A204.1 (cell line): ENCODE data around the gene CDH23.

Experiments used
- FAIRE-seq: peaks from 2 replicates; lab custom pipeline; 2012; peaks lifted over from hg19 to GRCh38; lab: Jason Lieb, UNC

Gene CDH23

GRCh38 chr10:71538608-71539260, 142.0 kb downstream of the CDH23 start:
- FAIRE-seq = no peak

- FAIRE-seq = no peak
These were observed 142.9 kb downstream of the CDH23 start for GRCh38 chr10:71539442-71540118.

- FAIRE-seq = no peak
These were observed 145.8 kb downstream of the CDH23 start for GRCh38 chr10:71542478-71542877.

GRCh38 chr10:71543608-71544170, 147.0 kb downstream of the CDH23 start:
- no peak for FAIRE-seq

- no peak for FAIRE-seq
These were observed 148.3 kb downstream of the CDH23 start for GRCh38 chr10:71545001-71545400.

GRCh38 chr10:71546220-71546619, 149.5 kb downstream of the CDH23 start:
- no peak for FAIRE-seq

GRCh38 chr10:71547312-71547711, 150.6 kb downstream of the CDH23 start:
- no peak for FAIRE-seq

GRCh38 chr10:71547876-71548846, 151.4 kb downstream of the CDH23 start:
- FAIRE-seq = no peak

GRCh38 chr10:71549766-71550533, 153.2 kb downstream of the CDH23 start:
- FAIRE-seq = no peak

GRCh38 chr10:71550628-71551027, 153.9 kb downstream of the CDH23 start:
- FAIRE-seq = no peak

- FAIRE-seq = no peak
These were observed 155.2 kb downstream of the CDH23 start for GRCh38 chr10:71551970-71552369.

- no peak for FAIRE-seq
These were observed 156.7 kb downstream of the CDH23 start for GRCh38 chr10:71553432-71553831.

- FAIRE-seq = no peak
These were observed 158.0 kb downstream of the CDH23 start for GRCh38 chr10:71554671-71555070.

GRCh38 chr10:71555087-71555723, 158.5 kb downstream of the CDH23 start:
- no peak for FAIRE-seq

GRCh38 chr10:71555724-71556119, 159.0 kb downstream of the CDH23 start:
- no peak for FAIRE-seq

- no peak for FAIRE-seq
These were observed 162.3 kb downstream of the CDH23 start for GRCh38 chr10:71558991-71559390.

GRCh38 chr10:71561003-71561574, 164.4 kb downstream of the CDH23 start:
- FAIRE-seq = no peak

- FAIRE-seq = no peak
These were observed 165.5 kb downstream of the CDH23 start for GRCh38 chr10:71562181-71562580.

- no peak for FAIRE-seq
These were observed 166.2 kb downstream of the CDH23 start for GRCh38 chr10:71562904-71563303.

GRCh38 chr10:71564194-71564820, 167.6 kb downstream of the CDH23 start:
- FAIRE-seq = no peak
